Omental fat pad (tissue), 4 donors: ENCODE results near the gene CMIP. TPM values are rescaled to one million over a fixed set of nuclear protein-coding genes. Genes with fewer than 3 reads are reported as not detected.
A peak's percentile ranks its signal among the peaks of the same experiment; 100 is the strongest.

Source experiments
- ATAC-seq: fragments of 150-250 bp; one replicate; pipeline ENCODE4 v1.9.1; 2016; ENCODE audit warnings: mild to moderate bottlenecking, moderate library complexity; ENCODE audit not compliant: low FRiP score
- DNase-seq: peaks from one replicate; pipeline ENCODE4 v3.0.0-alpha.2; 2019; ENCODE audit warnings: low spot score
- CTCF ChIP-seq, 3 donors: fragments of 450-650 bp; IDR thresholded peaks; one replicate each; pipeline ENCODE4 v1.5.1; 2016 to 2017; ENCODE audit warnings: antibody characterized with exemption in 3 of 3, mild to moderate bottlenecking in 3 of 3, moderate library complexity in 2 of 3
- total RNA-seq, 4 donors: library from RNA; depleted of rRNA; stranded (reverse); fragments of >200 nt; gene quantifications; one replicate each; pipeline ENCODE4 v1.1.0, GENCODE V29; 2016

CMIP gene
- total RNA-seq, 4 donors from 2014 or later: 15.8 to 52.8 (median 32.0) TPM

GRCh38 chr16:81595629-81596292, 151.2 kb downstream of the CMIP start:
- DNase-seq (no peak), ATAC-seq (no peak)
- TF ChIP-seq CTCF (IDR thresholded peaks at IDR 0.05): no peak

GRCh38 chr16:81597079-81597658, 152.6 kb downstream of the CMIP start:
- no peak for ATAC-seq
- no peak for TF ChIP-seq CTCF (IDR thresholded peaks at IDR 0.05)

DNA sequence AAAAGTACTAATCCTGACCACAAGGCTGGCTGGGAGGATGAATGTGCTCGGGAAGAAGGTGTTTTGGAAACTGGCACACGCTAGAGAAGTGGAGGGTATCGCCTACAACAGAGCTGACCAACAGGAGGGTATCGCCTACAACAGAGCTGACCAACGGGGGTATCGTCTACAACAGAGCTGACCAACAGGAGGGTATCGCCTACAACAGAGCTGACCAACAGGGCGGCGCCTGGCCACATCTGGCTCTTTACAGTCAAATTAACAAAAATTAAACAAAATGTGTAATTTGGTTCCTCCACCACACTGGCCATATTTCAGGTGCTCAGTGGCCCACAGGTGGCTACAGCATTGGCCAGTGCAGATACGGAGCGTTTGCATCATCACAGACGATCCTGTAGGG, 153.5 kb downstream of the CMIP start:
- no peak for ATAC-seq
- DNase-seq: no peak
- TF ChIP-seq CTCF (IDR thresholded peaks at IDR 0.05): no peak

More at GRCh38 chr16:81597079-81597658, 152.6 kb downstream of the CMIP start:
- no peak for DNase-seq

DNA sequence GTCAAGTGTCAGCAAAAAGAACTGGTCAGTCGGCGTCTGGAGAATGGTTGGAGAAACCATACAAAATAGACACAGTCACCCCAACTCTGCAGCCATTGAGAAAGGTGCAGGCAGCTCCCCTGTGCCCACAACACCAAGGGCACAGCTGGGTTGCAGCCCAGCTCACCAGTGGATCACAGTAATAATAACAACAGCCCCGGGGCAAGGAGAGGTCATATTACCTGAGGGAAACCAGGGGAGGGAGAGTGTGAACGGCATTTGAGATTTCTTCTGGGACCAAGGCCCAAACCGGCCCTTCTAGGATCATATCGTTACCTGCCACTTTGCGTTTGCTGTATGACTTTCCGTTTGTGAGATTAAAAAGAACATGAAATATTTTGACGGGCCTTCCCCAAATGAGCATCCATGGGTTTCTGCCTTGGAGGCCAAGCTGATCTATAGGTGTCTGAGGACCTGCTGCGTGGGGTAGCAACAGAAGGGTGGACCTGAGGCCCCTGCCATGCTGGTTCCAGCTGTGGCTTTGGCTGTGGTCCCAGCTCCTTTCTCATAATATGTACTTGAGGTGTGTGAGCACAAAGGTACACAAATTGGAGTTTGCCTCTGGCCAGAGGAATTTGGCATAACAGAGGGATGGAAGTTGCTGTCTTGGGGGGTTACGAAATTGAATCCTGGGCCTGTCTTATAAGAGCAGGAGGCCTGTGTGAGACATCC, 154.6 kb downstream of the CMIP start:
- TF ChIP-seq CTCF (IDR thresholded peaks at IDR 0.05): no peak
- DNase-seq (no peak), ATAC-seq (no peak)

GRCh38 chr16:81600275-81600674, 155.7 kb downstream of the CMIP start:
- ATAC-seq: no peak
- no peak for DNase-seq
- TF ChIP-seq CTCF (IDR thresholded peaks at IDR 0.05): no peak

DNA sequence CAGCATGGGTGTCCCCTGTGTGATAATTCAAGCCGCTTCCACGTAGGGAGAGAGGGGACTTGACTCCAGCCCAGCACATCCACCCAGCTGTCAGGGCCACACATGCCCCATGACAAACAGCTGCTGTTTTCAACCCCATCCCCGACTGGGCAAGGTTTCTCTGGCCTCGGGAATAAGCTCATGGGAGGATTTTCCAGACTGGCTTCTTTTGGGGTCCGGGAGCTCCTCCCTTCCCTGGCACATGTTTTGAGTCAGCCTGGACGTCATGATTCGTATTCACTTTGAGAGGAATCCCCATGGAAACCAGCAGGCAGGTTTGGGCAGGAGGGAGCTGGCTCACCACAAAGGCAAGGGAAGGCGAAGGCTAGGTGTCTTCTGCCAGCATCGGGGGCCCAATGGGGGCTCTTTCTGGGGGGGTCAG, 156.4 kb downstream of the CMIP start:
- ATAC-seq (peak; percentile 45), DNase-seq (no peak)
- no peak for TF ChIP-seq CTCF (IDR thresholded peaks at IDR 0.05)
